Measurements from ENCODE around the gene RHOBTB1.

Gene RHOBTB1

GRCh38 chr10:60873758-60874157 lies 70.2 kb downstream of the RHOBTB1 start:
- no peak for DNase-seq
- no peak overlapping the region for H2AFZ ChIP-seq (ENCODE audit: low read depth, low read length)
- TF ChIP-seq EZH2 (IDR thresholded peaks at IDR 0.05; ENCODE audit: borderline replicate concordance, low read depth, low read length, severe bottlenecking) (no peak), CTCF (IDR thresholded peaks at IDR 0.05; ENCODE audit: borderline replicate concordance, extremely low read depth, low read length, poor library complexity, severe bottlenecking) (no peak)

GRCh38 chr10:60872451-60872850 lies 71.5 kb downstream of the RHOBTB1 start:
- Histone ChIP-seq H2AFZ (ENCODE audit: low read depth, low read length) (no peak overlapping the region), H3K9ac (ENCODE audit: low read depth, low read length) (no peak overlapping the region), H4K20me1 (ENCODE audit: insufficient read depth, low read length) (no peaks in the 10 kb centered on the region), H3K9me3 (ENCODE audit: insufficient read depth, low read length, severe bottlenecking) (no peaks in the 10 kb centered on the region), H3K4me1 (ENCODE audit: insufficient read depth, low read length) (no peaks in the 10 kb centered on the region), H3K36me3 (ENCODE audit: insufficient read depth, low read length) (0 out of 2 replicates have a peak, but pooled peaks cover 3% of the 10 kb centered on the region), H3K27me3 (ENCODE audit: insufficient read depth, low read length, poor library complexity) (no peaks in the 10 kb centered on the region), H3K79me2 (ENCODE audit: insufficient read depth, low read length) (no peaks in the 10 kb centered on the region), H3K27ac (ENCODE audit: low read length) (no peak overlapping the region), H3K4me2 (ENCODE audit: insufficient read depth, low read length) (no peak overlapping the region), H3K4me3 (ENCODE audit: low read depth in 1 of 2, low read length in 2 of 2) (no peak overlapping the region)
- DNase-seq: no peak
- no peak for ATAC-seq (ENCODE audit: insufficient read depth, low read depth)
- TF ChIP-seq CTCF (IDR thresholded peaks at IDR 0.05; ENCODE audit: borderline replicate concordance, extremely low read depth, low read length, poor library complexity, severe bottlenecking) (no peak), EZH2 (IDR thresholded peaks at IDR 0.05; ENCODE audit: borderline replicate concordance, low read depth, low read length, severe bottlenecking) (no peak)

More at GRCh38 chr10:60873758-60874157, 70.2 kb downstream of the RHOBTB1 start:
- 0 out of 2 replicates have a peak, but pooled peaks cover 3% of the 10 kb centered on the region for H3K36me3 ChIP-seq (ENCODE audit: insufficient read depth, low read length)
- H3K9ac ChIP-seq (ENCODE audit: low read depth, low read length): no peak overlapping the region
- no peak for ATAC-seq (ENCODE audit: insufficient read depth, low read depth)
- no peak overlapping the region for H3K4me3 ChIP-seq (ENCODE audit: low read depth in 1 of 2, low read length in 2 of 2)
- no peaks in the 10 kb centered on the region for H3K9me3 ChIP-seq (ENCODE audit: insufficient read depth, low read length, severe bottlenecking)
- H3K27me3 ChIP-seq (ENCODE audit: insufficient read depth, low read length, poor library complexity): no peaks in the 10 kb centered on the region
- no peak overlapping the region for H3K27ac ChIP-seq (ENCODE audit: low read length)
- no peak overlapping the region for H3K4me2 ChIP-seq (ENCODE audit: insufficient read depth, low read length)
- no peaks in the 10 kb centered on the region for H4K20me1 ChIP-seq (ENCODE audit: insufficient read depth, low read length)
- H3K79me2 ChIP-seq (ENCODE audit: insufficient read depth, low read length): no peaks in the 10 kb centered on the region
- no peaks in the 10 kb centered on the region for H3K4me1 ChIP-seq (ENCODE audit: insufficient read depth, low read length)

GRCh38 chr10:60871215-60871614 lies 72.8 kb downstream of the RHOBTB1 start:
- no peaks in the 10 kb centered on the region for H3K27me3 ChIP-seq (ENCODE audit: insufficient read depth, low read length, poor library complexity)
- H3K9me3 ChIP-seq (ENCODE audit: insufficient read depth, low read length, severe bottlenecking): no peaks in the 10 kb centered on the region
- no peak overlapping the region for H2AFZ ChIP-seq (ENCODE audit: low read depth, low read length)
- no peak overlapping the region for H3K27ac ChIP-seq (ENCODE audit: low read length)
- no peak for TF ChIP-seq EZH2 (IDR thresholded peaks at IDR 0.05; ENCODE audit: borderline replicate concordance, low read depth, low read length, severe bottlenecking)
- no peak for TF ChIP-seq CTCF (IDR thresholded peaks at IDR 0.05; ENCODE audit: borderline replicate concordance, extremely low read depth, low read length, poor library complexity, severe bottlenecking)
- no peak overlapping the region for H3K9ac ChIP-seq (ENCODE audit: low read depth, low read length)
- 0 out of 2 replicates have a peak, but pooled peaks cover 3% of the 10 kb centered on the region for H3K36me3 ChIP-seq (ENCODE audit: insufficient read depth, low read length)
- H4K20me1 ChIP-seq (ENCODE audit: insufficient read depth, low read length): no peaks in the 10 kb centered on the region
- H3K4me3 ChIP-seq (ENCODE audit: low read depth in 1 of 2, low read length in 2 of 2): no peak overlapping the region
- DNase-seq (no peak), ATAC-seq (ENCODE audit: insufficient read depth, low read depth) (no peak)
- H3K4me2 ChIP-seq (ENCODE audit: insufficient read depth, low read length): no peak overlapping the region
- no peaks in the 10 kb centered on the region for H3K4me1 ChIP-seq (ENCODE audit: insufficient read depth, low read length)
- H3K79me2 ChIP-seq (ENCODE audit: insufficient read depth, low read length): no peaks in the 10 kb centered on the region

GRCh38 chr10:60870803-60871202 lies 73.2 kb downstream of the RHOBTB1 start:
- no peaks in the 10 kb centered on the region for H3K27me3 ChIP-seq (ENCODE audit: insufficient read depth, low read length, poor library complexity)
- no peak overlapping the region for H3K4me3 ChIP-seq (ENCODE audit: low read depth in 1 of 2, low read length in 2 of 2)
- no peaks in the 10 kb centered on the region for H3K79me2 ChIP-seq (ENCODE audit: insufficient read depth, low read length)
- H3K4me1 ChIP-seq (ENCODE audit: insufficient read depth, low read length): no peaks in the 10 kb centered on the region
- no peaks in the 10 kb centered on the region for H4K20me1 ChIP-seq (ENCODE audit: insufficient read depth, low read length)
- H3K9me3 ChIP-seq (ENCODE audit: insufficient read depth, low read length, severe bottlenecking): no peaks in the 10 kb centered on the region
- DNase-seq (no peak), ATAC-seq (ENCODE audit: insufficient read depth, low read depth) (no peak)
- 0 out of 2 replicates have a peak, but pooled peaks cover 3% of the 10 kb centered on the region for H3K36me3 ChIP-seq (ENCODE audit: insufficient read depth, low read length)
- no peak overlapping the region for H3K4me2 ChIP-seq (ENCODE audit: insufficient read depth, low read length)
- H3K9ac ChIP-seq (ENCODE audit: low read depth, low read length): no peak overlapping the region
- TF ChIP-seq EZH2 (IDR thresholded peaks at IDR 0.05; ENCODE audit: borderline replicate concordance, low read depth, low read length, severe bottlenecking) (no peak), CTCF (IDR thresholded peaks at IDR 0.05; ENCODE audit: borderline replicate concordance, extremely low read depth, low read length, poor library complexity, severe bottlenecking) (no peak)
- no peak overlapping the region for H2AFZ ChIP-seq (ENCODE audit: low read depth, low read length)
- H3K27ac ChIP-seq (ENCODE audit: low read length): no peak overlapping the region

Measured in DND-41 (cell line).